Glutamatergic neuron (in vitro differentiated cells): ENCODE measurements around the gene HBG1. TPM values are rescaled to one million over a fixed set of nuclear protein-coding genes. Genes with fewer than 3 reads are reported as not detected.
"Not testable (repeated sequence)": the region's sequence is repeated elsewhere in the genome, so short reads cannot be mapped to it uniquely, and the experiment has no call there.

Experiments
- DNase-seq: peaks from one replicate; pipeline ENCODE4 v3.0.0; 2022
- H3K27ac Mint-ChIP-seq: one replicate; pipeline ENCODE4 v1.8.0; 2020; ENCODE audit warnings: mild to moderate bottlenecking, mixed read lengths, inconsistent platforms; ENCODE audit not compliant: unreplicated experiment
- H3K27me3 Mint-ChIP-seq: one replicate; pipeline ENCODE4 v1.8.0; 2020; ENCODE audit warnings: mild to moderate bottlenecking, moderate library complexity, mixed read lengths, inconsistent platforms; ENCODE audit not compliant: unreplicated experiment
- H3K36me3 Mint-ChIP-seq: one replicate; pipeline ENCODE4 v1.8.0; 2020; ENCODE audit warnings: mild to moderate bottlenecking, mixed read lengths, inconsistent platforms; ENCODE audit not compliant: unreplicated experiment
- H3K4me1 Mint-ChIP-seq: one replicate; pipeline ENCODE4 v1.8.0; 2020; ENCODE audit warnings: mild to moderate bottlenecking, low read depth, mixed read lengths, inconsistent platforms; ENCODE audit not compliant: unreplicated experiment
- H3K4me3 Mint-ChIP-seq: one replicate; pipeline ENCODE4 v1.8.0; 2020; ENCODE audit warnings: mild to moderate bottlenecking, mixed read lengths, inconsistent platforms; ENCODE audit not compliant: unreplicated experiment
- H3K9me3 Mint-ChIP-seq: one replicate; pipeline ENCODE4 v1.8.0; 2020; ENCODE audit warnings: mild to moderate bottlenecking, moderate library complexity, mixed read lengths, inconsistent platforms; ENCODE audit not compliant: unreplicated experiment
- total RNA-seq: library from RNA; stranded (reverse); fragmentation: NEBNext Ultra II Directional; extraction: Animal tissue kit (Norgen Biotek cat#: 25700); gene quantifications from one replicate; pipeline ENCODE4 v1.2.1, GENCODE V29; 2021; ENCODE audit not compliant: unreplicated experiment
- TF ChIP-seq, protein P1 (sequence below): fragments of 200-600 bp; sonication (generic); IDR thresholded peaks from one replicate; pipeline ENCODE4 v1.5.0; 2021; ENCODE audit not compliant: partially characterized antibody, unreplicated experiment

HBG1 gene
- total RNA-seq, 1 donor from 2014 or later: not detected

DNA sequence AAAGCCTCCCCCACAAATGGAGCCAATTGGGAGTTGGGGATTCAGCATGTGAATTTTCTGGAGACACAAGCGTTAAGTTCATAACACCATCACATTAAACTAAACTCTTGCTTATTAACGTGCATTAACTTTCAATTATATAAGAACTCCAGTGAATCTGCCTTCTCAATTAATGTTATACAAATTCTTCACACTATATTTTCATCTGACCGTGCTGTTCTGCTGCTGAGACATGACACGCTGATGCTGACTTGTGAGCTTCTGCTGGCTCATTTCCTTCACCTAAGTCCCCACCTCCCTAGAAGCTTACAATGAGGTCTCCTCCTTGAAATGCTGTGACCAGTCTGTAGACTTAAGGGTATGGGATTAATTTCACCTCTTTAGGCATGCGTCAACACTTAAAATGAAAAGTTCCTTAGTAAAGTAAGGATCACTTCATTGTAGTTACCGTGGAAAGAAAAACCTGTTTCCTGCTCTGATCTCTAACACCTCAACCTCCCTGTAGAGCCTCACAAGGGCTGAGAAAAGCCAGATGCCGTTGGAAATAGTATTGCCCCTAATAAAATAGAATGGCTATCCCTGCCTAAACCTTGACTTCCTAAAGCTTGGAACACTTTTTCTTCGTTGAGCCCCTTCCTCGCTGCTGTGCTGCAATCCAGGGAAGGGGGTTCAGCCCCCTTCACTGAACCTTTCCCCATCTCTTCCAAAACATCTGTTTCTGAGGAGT lies 2.7 kb upstream of the HBG1 start:
- no peaks in the 10 kb centered on the region for H3K4me1 Mint-ChIP-seq
- DNase-seq: no peak
- TF ChIP-seq, protein P1, sequence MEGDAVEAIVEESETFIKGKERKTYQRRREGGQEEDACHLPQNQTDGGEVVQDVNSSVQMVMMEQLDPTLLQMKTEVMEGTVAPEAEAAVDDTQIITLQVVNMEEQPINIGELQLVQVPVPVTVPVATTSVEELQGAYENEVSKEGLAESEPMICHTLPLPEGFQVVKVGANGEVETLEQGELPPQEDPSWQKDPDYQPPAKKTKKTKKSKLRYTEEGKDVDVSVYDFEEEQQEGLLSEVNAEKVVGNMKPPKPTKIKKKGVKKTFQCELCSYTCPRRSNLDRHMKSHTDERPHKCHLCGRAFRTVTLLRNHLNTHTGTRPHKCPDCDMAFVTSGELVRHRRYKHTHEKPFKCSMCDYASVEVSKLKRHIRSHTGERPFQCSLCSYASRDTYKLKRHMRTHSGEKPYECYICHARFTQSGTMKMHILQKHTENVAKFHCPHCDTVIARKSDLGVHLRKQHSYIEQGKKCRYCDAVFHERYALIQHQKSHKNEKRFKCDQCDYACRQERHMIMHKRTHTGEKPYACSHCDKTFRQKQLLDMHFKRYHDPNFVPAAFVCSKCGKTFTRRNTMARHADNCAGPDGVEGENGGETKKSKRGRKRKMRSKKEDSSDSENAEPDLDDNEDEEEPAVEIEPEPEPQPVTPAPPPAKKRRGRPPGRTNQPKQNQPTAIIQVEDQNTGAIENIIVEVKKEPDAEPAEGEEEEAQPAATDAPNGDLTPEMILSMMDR: no peak
- no peak overlapping the region for H3K27ac Mint-ChIP-seq
- H3K27me3 Mint-ChIP-seq: no peaks in the 10 kb centered on the region
- peaks cover 2% of the 10 kb centered on the region for H3K9me3 Mint-ChIP-seq
- H3K36me3 Mint-ChIP-seq: no peaks in the 10 kb centered on the region
- H3K4me3 Mint-ChIP-seq: no peak overlapping the region

DNA sequence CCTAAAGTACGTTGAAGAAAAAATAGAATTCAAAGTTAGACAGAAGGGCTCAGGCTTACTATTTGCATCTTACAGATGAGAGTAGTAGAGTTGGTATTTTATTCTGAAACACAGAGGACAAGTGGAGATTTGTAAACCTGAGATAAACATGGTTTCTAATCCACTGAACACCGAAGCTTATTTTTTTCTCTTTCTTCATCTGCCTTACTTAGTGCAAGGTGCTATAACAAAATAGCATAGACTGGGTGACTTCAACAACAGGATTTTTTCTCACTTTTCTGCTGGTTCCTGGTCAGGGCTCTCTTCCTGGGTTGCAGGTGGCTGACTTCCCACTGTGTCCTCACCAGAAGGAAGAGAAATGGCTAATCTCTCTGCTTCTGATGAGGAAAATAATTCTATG lies 2.1 kb upstream of the HBG1 start:
- no peaks in the 10 kb centered on the region for H3K4me1 Mint-ChIP-seq
- peaks cover 2% of the 10 kb centered on the region for H3K9me3 Mint-ChIP-seq
- no peak overlapping the region for H3K27ac Mint-ChIP-seq
- no peak overlapping the region for H3K4me3 Mint-ChIP-seq
- H3K36me3 Mint-ChIP-seq: no peaks in the 10 kb centered on the region
- no peaks in the 10 kb centered on the region for H3K27me3 Mint-ChIP-seq
- TF ChIP-seq, protein P1: no peak
- DNase-seq: no peak

DNA sequence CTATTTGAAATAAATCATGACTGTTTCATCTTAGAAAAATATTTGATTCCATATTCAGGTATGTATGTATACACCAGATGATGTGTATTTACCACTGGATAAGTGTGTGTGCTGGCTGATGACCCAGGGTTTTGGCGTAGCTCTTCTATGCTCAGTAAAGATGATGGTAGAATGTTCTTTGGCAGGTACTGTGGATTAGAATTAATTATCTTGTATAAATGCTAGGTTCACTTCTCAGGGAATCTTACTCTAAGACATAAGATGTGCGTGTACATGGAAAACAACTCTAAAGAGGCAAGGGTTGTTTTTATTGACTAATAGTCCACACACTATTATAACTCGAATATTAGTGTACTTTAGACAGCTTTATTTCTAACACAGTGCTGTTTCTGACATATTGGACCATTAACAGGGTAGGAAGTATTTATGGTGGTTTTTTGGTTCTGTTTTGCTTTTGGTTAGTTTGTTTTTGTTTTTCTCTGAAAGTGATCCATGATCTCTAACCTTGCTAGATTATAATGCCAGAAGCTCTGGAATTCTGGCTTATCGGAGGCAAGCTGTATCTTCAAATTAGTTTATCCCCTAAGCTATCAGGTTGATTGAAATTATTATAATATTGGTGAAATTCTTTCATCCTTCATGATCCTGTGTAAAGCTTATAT lies 1.0 kb upstream of the HBG1 start:
- no peak for DNase-seq
- Mint-ChIP-seq H3K36me3 (no peaks in the 10 kb centered on the region), H3K9me3 (peaks cover 2% of the 10 kb centered on the region), H3K27ac (no peak overlapping the region), H3K4me3 (no peak overlapping the region), H3K4me1 (no peaks in the 10 kb centered on the region), H3K27me3 (no peaks in the 10 kb centered on the region)
- TF ChIP-seq, protein P1: no peak

DNA sequence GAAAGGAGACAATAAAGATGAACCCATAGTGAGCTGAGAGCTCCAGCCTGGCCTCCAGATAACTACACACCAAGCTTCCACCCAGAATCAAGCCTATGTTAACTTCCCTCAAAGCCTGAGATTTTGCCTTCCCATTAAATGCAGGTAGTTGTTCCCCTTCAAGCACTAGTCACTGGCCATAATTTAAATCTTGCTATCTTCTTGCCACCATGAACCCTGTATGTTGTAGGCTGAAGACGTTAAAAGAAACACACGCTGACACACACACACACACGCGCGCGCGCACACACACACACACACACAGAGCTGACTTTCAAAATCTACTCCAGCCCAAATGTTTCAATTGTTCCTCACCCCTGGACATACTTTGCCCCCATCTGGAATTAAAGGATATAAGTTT lies 1.2 kb downstream of the HBG1 start:
- not testable (repeated sequence) for H3K9me3 Mint-ChIP-seq, H3K27me3 Mint-ChIP-seq, H3K27ac Mint-ChIP-seq, H3K36me3 Mint-ChIP-seq, H3K4me3 Mint-ChIP-seq, DNase-seq, H3K4me1 Mint-ChIP-seq

DNA sequence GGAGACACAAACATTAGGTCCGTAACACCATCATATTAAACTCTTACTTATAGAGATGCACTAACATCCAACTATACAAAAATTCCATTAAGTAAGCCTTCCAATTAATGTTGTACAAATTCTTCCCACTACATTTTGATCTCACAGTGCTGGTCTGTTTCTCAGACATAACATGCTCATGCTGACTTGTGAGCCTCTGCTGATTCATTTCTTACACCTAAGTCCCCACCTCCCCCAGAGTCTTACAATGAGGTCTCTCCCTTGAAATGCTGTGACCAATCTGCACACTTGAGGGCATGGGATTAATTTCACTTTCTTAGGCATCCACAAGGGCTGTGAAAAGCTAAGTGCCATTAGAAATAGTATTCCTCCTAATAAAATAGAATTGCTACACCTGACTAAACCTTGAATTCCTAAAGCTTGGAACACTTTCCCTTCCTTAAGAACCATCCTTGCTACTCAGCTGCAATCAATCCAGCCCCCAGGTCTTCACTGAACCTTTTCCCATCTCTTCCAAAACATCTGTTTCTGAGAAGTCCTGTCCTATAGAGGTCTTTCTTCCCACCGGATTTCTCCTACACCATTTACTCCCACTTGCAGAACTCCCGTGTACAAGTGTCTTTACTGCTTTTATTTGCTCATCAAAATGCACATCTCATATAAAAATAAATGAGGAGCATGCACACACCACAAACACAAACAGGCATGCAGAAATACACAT lies 2.0 kb downstream of the HBG1 start:
- no peak for DNase-seq
- H3K27me3 Mint-ChIP-seq: no peaks in the 10 kb centered on the region
- no peaks in the 10 kb centered on the region for H3K36me3 Mint-ChIP-seq
- H3K4me3 Mint-ChIP-seq: no peak overlapping the region
- peaks cover 2% of the 10 kb centered on the region for H3K9me3 Mint-ChIP-seq
- no peak overlapping the region for H3K27ac Mint-ChIP-seq
- H3K4me1 Mint-ChIP-seq: no peaks in the 10 kb centered on the region
- TF ChIP-seq, protein P1: no peak
